Measurements from ENCODE around the gene ZFR.

ZFR gene

GRCh38 chr5:32458880-32459495, 14.4 kb upstream of the ZFR start:
- no peak for ATAC-seq
- TF ChIP-seq ZNF70 (CRISPR knock-in tag; IDR thresholded peaks at IDR 0.05): no peak
- TF ChIP-seq PPARA (CRISPR knock-in tag; IDR thresholded peaks at IDR 0.05; ENCODE audit: borderline replicate concordance): no peak
- TF ChIP-seq SNAI2 (CRISPR knock-in tag; IDR thresholded peaks at IDR 0.05): no peak
- TF ChIP-seq PATZ1 (CRISPR knock-in tag; IDR thresholded peaks at IDR 0.05; ENCODE audit: borderline replicate concordance): no peak
- TF ChIP-seq GLIS3 (CRISPR knock-in tag; IDR thresholded peaks at IDR 0.05): no peak
- TF ChIP-seq BACH2 (CRISPR knock-in tag; IDR thresholded peaks at IDR 0.05; ENCODE audit: borderline replicate concordance): no peak
- no peak for TF ChIP-seq ZNF8 (CRISPR knock-in tag; IDR thresholded peaks at IDR 0.05)
- no peak for TF ChIP-seq ISL1 (CRISPR knock-in tag; IDR thresholded peaks at IDR 0.05)
- TF ChIP-seq POU6F1 (CRISPR knock-in tag; IDR thresholded peaks at IDR 0.05; ENCODE audit: borderline replicate concordance, low read depth): no peak
- no peak for TF ChIP-seq ZFP3 (CRISPR knock-in tag; IDR thresholded peaks at IDR 0.05)
- TF ChIP-seq ZFP30 (CRISPR knock-in tag; IDR thresholded peaks at IDR 0.05): no peak
- TF ChIP-seq ESRRG (CRISPR knock-in tag; IDR thresholded peaks at IDR 0.05): no peak
- no peak for TF ChIP-seq CSRNP3 (CRISPR knock-in tag; IDR thresholded peaks at IDR 0.05)
- no peak for TF ChIP-seq OSR1 (CRISPR knock-in tag; IDR thresholded peaks at IDR 0.05)
- no peak for TF ChIP-seq TCF4 (CRISPR knock-in tag; IDR thresholded peaks at IDR 0.05; ENCODE audit: borderline replicate concordance)

GRCh38 chr5:32455311-32455710, 10.8 kb upstream of the ZFR start:
- TF ChIP-seq PPARA (CRISPR knock-in tag; IDR thresholded peaks at IDR 0.05; ENCODE audit: borderline replicate concordance) (no peak), CSRNP3 (CRISPR knock-in tag; IDR thresholded peaks at IDR 0.05) (no peak), GLIS3 (CRISPR knock-in tag; IDR thresholded peaks at IDR 0.05) (no peak), RARB (CRISPR knock-in tag; IDR thresholded peaks at IDR 0.05) (no peak), TSHZ2 (CRISPR knock-in tag; IDR thresholded peaks at IDR 0.05) (no peak), CREB5 (CRISPR knock-in tag; IDR thresholded peaks at IDR 0.05; ENCODE audit: low read depth) (no peak), ZNF8 (CRISPR knock-in tag; IDR thresholded peaks at IDR 0.05) (no peak), OSR1 (CRISPR knock-in tag; IDR thresholded peaks at IDR 0.05) (no peak), TOX (CRISPR knock-in tag; IDR thresholded peaks at IDR 0.05; ENCODE audit: borderline replicate concordance) (no peak), CSDC2 (CRISPR knock-in tag; IDR thresholded peaks at IDR 0.05) (no peak), PATZ1 (CRISPR knock-in tag; IDR thresholded peaks at IDR 0.05; ENCODE audit: borderline replicate concordance) (no peak), POU6F1 (CRISPR knock-in tag; IDR thresholded peaks at IDR 0.05; ENCODE audit: borderline replicate concordance, low read depth) (no peak), ZFP3 (CRISPR knock-in tag; IDR thresholded peaks at IDR 0.05) (no peak), BACH2 (CRISPR knock-in tag; IDR thresholded peaks at IDR 0.05; ENCODE audit: borderline replicate concordance) (no peak), TCF4 (CRISPR knock-in tag; IDR thresholded peaks at IDR 0.05; ENCODE audit: borderline replicate concordance) (no peak), ARNTL (CRISPR knock-in tag; IDR thresholded peaks at IDR 0.05; ENCODE audit: borderline replicate concordance, low read depth) (no peak)
- no peak for ATAC-seq
